CD4-positive, CD25-positive, alpha-beta regulatory T cell (primary cell): Measurements from ENCODE around the gene PCDHA1. TPM values are rescaled to one million over a fixed set of nuclear protein-coding genes. Genes with fewer than 3 reads are reported as not detected.
A peak's percentile ranks its signal among the peaks of the same experiment; 100 is the strongest.
"Not testable (repeated sequence)": the region's sequence is repeated elsewhere in the genome, so short reads cannot be mapped to it uniquely, and the experiment has no call there.

Source experiments
- ATAC-seq, 2 donors: fragments of 150-1000 bp; cut with Tn5 transposase; one replicate each; pipeline ENCODE4 v1.10.0; 2021; ENCODE audit warnings: low read depth in 2 of 2, moderate number of reproducible peaks in 2 of 2, moderate library complexity in 1 of 2
- DNase-seq, 3 donors: peaks; one replicate each; pipeline versions ENCODE4 v3.0.0 to v3.0.0-alpha.2; 2012 to 2022; ENCODE audit warnings: mixed read lengths in 1 of 3
- H3K27ac ChIP-seq: one replicate; pipeline ENCODE4 v1.7.0; 2013; ENCODE audit warnings: mild to moderate bottlenecking, low read length; ENCODE audit not compliant: insufficient read depth, poor library complexity, severe bottlenecking
- H3K27me3 ChIP-seq: one replicate; pipeline ENCODE4 v1.7.0; 2013; ENCODE audit warnings: low read length; ENCODE audit not compliant: control insufficient read depth, insufficient read depth
- H3K36me3 ChIP-seq: one replicate; pipeline ENCODE4 v1.7.0; 2013; ENCODE audit warnings: mild to moderate bottlenecking, low read length, moderate library complexity; ENCODE audit not compliant: control insufficient read depth, insufficient read depth
- H3K4me1 ChIP-seq: 2 replicates; pipeline ENCODE4 v1.7.0; 2013; ENCODE audit warnings: mild to moderate bottlenecking, low read length; ENCODE audit not compliant: insufficient read depth, control insufficient read depth, poor library complexity, severe bottlenecking
- H3K4me3 ChIP-seq: one replicate; pipeline ENCODE4 v1.7.0; 2013; ENCODE audit warnings: low read depth, mild to moderate bottlenecking, low read length, moderate library complexity
- H3K9me3 ChIP-seq, 2 experiments: 1 replicate in 1 of 2; 2 replicates in 1 of 2; pipeline ENCODE4 v1.7.0; 2013; ENCODE audit warnings: low read length in 2 of 2, mild to moderate bottlenecking in 1 of 2, moderate library complexity in 1 of 2; ENCODE audit not compliant: control insufficient read depth in 2 of 2
- H3K27ac Mint-ChIP-seq, 3 donors: one replicate each; pipeline ENCODE4 v1.8.0; 2020 to 2022; ENCODE audit warnings: mild to moderate bottlenecking in 3 of 3, mixed read lengths in 3 of 3, moderate library complexity in 2 of 3
- H3K27me3 Mint-ChIP-seq: one replicate; pipeline ENCODE4 v1.8.0; 2022; ENCODE audit warnings: mild to moderate bottlenecking, mixed read lengths
- H3K36me3 Mint-ChIP-seq: one replicate; pipeline ENCODE4 v1.8.0; 2020; ENCODE audit warnings: mixed read lengths
- H3K4me1 Mint-ChIP-seq, 4 donors: one replicate each; pipeline ENCODE4 v1.8.0; 2020 to 2022; ENCODE audit warnings: mixed read lengths in 4 of 4, mild to moderate bottlenecking in 1 of 4
- H3K4me3 Mint-ChIP-seq, 4 donors: one replicate each; pipeline ENCODE4 v1.8.0; 2020 to 2022; ENCODE audit warnings: mild to moderate bottlenecking in 4 of 4, mixed read lengths in 4 of 4, moderate library complexity in 3 of 4
- H3K9me3 Mint-ChIP-seq, 7 donors: one replicate each; pipeline ENCODE4 v1.8.0; 2020 to 2022; ENCODE audit warnings: mixed read lengths in 7 of 7, mild to moderate bottlenecking in 3 of 7, moderate library complexity in 2 of 7
- polyA plus RNA-seq, 4 donors: library from polyadenylated mRNA; unstranded; fragments of 300-500 nt; fragmentation: Illumina TruSeq; gene quantifications; one replicate each; pipeline ENCODE4 v1.2.3, GENCODE V29; 2021
- total RNA-seq: library from RNA; stranded (reverse); gene quantifications from one replicate; pipeline ENCODE4 v1.2.3, GENCODE V29; 2022

Gene PCDHA1
- total and polyA plus RNA-seq, 5 donors from 2014 or later: not detected

GRCh38 chr5:140833993-140834392 is 48.1 kb downstream of the PCDHA1 start, which contains the start of gene PCDHA7:
Gene PCDHA7, plus strand, starts transcription at chr5:140834269. Its CDS starts 115 bp downstream, at chr5:140834384.
- H3K27ac ChIP-seq: no peak within 1 kb of the TSS
- H3K27ac Mint-ChIP-seq: no peak within 1 kb of the TSS
- H3K4me1 ChIP-seq: no peaks in the 10 kb centered on the region
- peaks cover 5% of the 10 kb centered on the region for H3K27me3 Mint-ChIP-seq
- H3K9me3 Mint-ChIP-seq: peaks cover 1 to 28% (median 5%) of the 10 kb centered on the region in 7 donors
- no peaks in the 10 kb centered on the region for H3K36me3 ChIP-seq
- H3K4me3 ChIP-seq: no peak within 1 kb of the TSS
- H3K27me3 ChIP-seq: peaks cover 3% of the 10 kb centered on the region
- DNase-seq: no peak
- peaks cover 12 to 22% of the 10 kb centered on the region in 2 experiments for H3K9me3 ChIP-seq
- no peak for ATAC-seq
- H3K4me1 Mint-ChIP-seq: no peaks in the 10 kb centered on the region
- no peak within 1 kb of the TSS for H3K4me3 Mint-ChIP-seq
- H3K36me3 Mint-ChIP-seq: no peaks in the 10 kb centered on the region

GRCh38 chr5:140834439-140835008 is 48.6 kb downstream of the PCDHA1 start:
- H3K9me3 ChIP-seq: peaks cover 12 to 22% of the 10 kb centered on the region in 2 experiments
- H3K4me1 ChIP-seq, H3K27ac Mint-ChIP-seq, H3K27ac ChIP-seq, ATAC-seq, DNase-seq, H3K27me3 Mint-ChIP-seq, H3K27me3 ChIP-seq, H3K36me3 ChIP-seq, H3K4me3 ChIP-seq, H3K4me1 Mint-ChIP-seq, H3K4me3 Mint-ChIP-seq, H3K36me3 Mint-ChIP-seq: not testable (repeated sequence)
- H3K9me3 Mint-ChIP-seq: peaks cover 1 to 27% (median 5%) of the 10 kb centered on the region in 7 donors

- Mint-ChIP-seq H3K27ac (no peak overlapping the region), H3K9me3 (peaks cover 2 to 30% (median 5%) of the 10 kb centered on the region in 7 donors)
- ATAC-seq: no peak
These were observed 49.9 kb downstream of the PCDHA1 start for GRCh38 chr5:140835622-140836510.

GRCh38 chr5:140840978-140841962 is 55.3 kb downstream of the PCDHA1 start, which contains the start of gene PCDHA8:
Gene PCDHA8, plus strand, starts transcription at chr5:140841187. Its CDS starts 135 bp downstream, at chr5:140841322.
- no peaks in the 10 kb centered on the region for H3K27me3 Mint-ChIP-seq
- peak within 1 kb of the TSS in 1 of 4 donors; percentile 24 for H3K4me3 Mint-ChIP-seq
- Histone ChIP-seq H3K9me3 (peaks cover 3 to 8% of the 10 kb centered on the region in 2 experiments), H3K36me3 (no peaks in the 10 kb centered on the region), H3K27me3 (no peaks in the 10 kb centered on the region), H3K27ac (no peak within 1 kb of the TSS), H3K4me3 (no peak within 1 kb of the TSS), H3K4me1 (no peaks in the 10 kb centered on the region)
- no peaks in the 10 kb centered on the region for H3K4me1 Mint-ChIP-seq
- peak in 1 of 3 donors; percentile 5 for DNase-seq
- peaks cover 0 to 21% (median 4%) of the 10 kb centered on the region in 7 donors for H3K9me3 Mint-ChIP-seq
- H3K36me3 Mint-ChIP-seq: no peaks in the 10 kb centered on the region
- no peak for ATAC-seq
- no peak within 1 kb of the TSS for H3K27ac Mint-ChIP-seq

More at GRCh38 chr5:140835622-140836510, 49.9 kb downstream of the PCDHA1 start:
- peaks cover 12 to 19% of the 10 kb centered on the region in 2 experiments for H3K9me3 ChIP-seq
- no peaks in the 10 kb centered on the region for H3K36me3 ChIP-seq
- H3K4me3 ChIP-seq: no peak overlapping the region
- Mint-ChIP-seq H3K27me3 (peaks cover 5% of the 10 kb centered on the region), H3K36me3 (no peaks in the 10 kb centered on the region), H3K4me1 (no peaks in the 10 kb centered on the region), H3K4me3 (no peak overlapping the region)
- no peaks in the 10 kb centered on the region for H3K4me1 ChIP-seq
- H3K27ac ChIP-seq: no peak overlapping the region
- peaks cover 3% of the 10 kb centered on the region for H3K27me3 ChIP-seq
- DNase-seq: no peak

GRCh38 chr5:140842798-140843733 is 57.1 kb downstream of the PCDHA1 start:
- H3K9me3 ChIP-seq: peaks cover 3 to 8% of the 10 kb centered on the region in 2 experiments
- Mint-ChIP-seq H3K36me3 (no peaks in the 10 kb centered on the region), H3K27ac (no peak overlapping the region), H3K9me3 (peaks cover 0 to 26% (median 7%) of the 10 kb centered on the region in 7 donors), H3K4me3 (no peak overlapping the region), H3K4me1 (no peaks in the 10 kb centered on the region), H3K27me3 (no peaks in the 10 kb centered on the region)
- peaks cover 3% of the 10 kb centered on the region for H3K27me3 ChIP-seq
- no peak for DNase-seq
- H3K4me1 ChIP-seq: no peaks in the 10 kb centered on the region
- H3K36me3 ChIP-seq: no peaks in the 10 kb centered on the region
- ATAC-seq: no peak
- H3K4me3 ChIP-seq: no peak overlapping the region
- no peak overlapping the region for H3K27ac ChIP-seq

GRCh38 chr5:140848139-140849102 is 62.5 kb downstream of the PCDHA1 start, which contains the start of gene PCDHA9:
Gene PCDHA9, plus strand, starts transcription at chr5:140848382. Its CDS starts 114 bp downstream, at chr5:140848496.
- H3K9me3 ChIP-seq: peaks cover 5 to 11% of the 10 kb centered on the region in 2 experiments
- H3K4me1 ChIP-seq, H3K36me3 Mint-ChIP-seq, H3K4me1 Mint-ChIP-seq, H3K27ac Mint-ChIP-seq, H3K36me3 ChIP-seq, H3K27ac ChIP-seq, H3K4me3 Mint-ChIP-seq, ATAC-seq, H3K27me3 Mint-ChIP-seq, DNase-seq, H3K4me3 ChIP-seq, H3K27me3 ChIP-seq: not testable (repeated sequence)
- peaks cover 0 to 13% (median 3%) of the 10 kb centered on the region in 7 donors for H3K9me3 Mint-ChIP-seq
